Ovary (tissue), 9 donors: Measurements from ENCODE around the gene ARID3C. TPM values are rescaled to one million over a fixed set of nuclear protein-coding genes. Genes with fewer than 3 reads are reported as not detected.
A peak's percentile ranks its signal among the peaks of the same experiment; 100 is the strongest.

Experiments used
- DNase-seq, 5 donors: peaks; one replicate each; pipeline ENCODE4 v3.0.0-alpha.2; 2019 to 2020
- H3K27ac ChIP-seq, 2 donors: fragments of 200-600 bp; one replicate each; pipeline versions ENCODE4 v1.5.1 to v1.8.0; 2019 to 2022
- H3K27me3 ChIP-seq: fragments of 200-600 bp; one replicate; pipeline ENCODE4 v1.8.0; 2022
- H3K36me3 ChIP-seq: fragments of 200-600 bp; sonication (generic); one replicate; pipeline ENCODE4 v1.5.1; 2019
- H3K4me1 ChIP-seq: one replicate; pipeline ENCODE4 v1.8.1; 2013; ENCODE audit warnings: mild to moderate bottlenecking, moderate library complexity; ENCODE audit not compliant: insufficient read depth
- H3K4me3 ChIP-seq: fragments of 200-600 bp; sonication (generic); one replicate; pipeline ENCODE4 v1.5.1; 2017
- H3K9me3 ChIP-seq, 2 donors: fragments of 200-600 bp in 1 of 2; sonication (generic) in 1 of 2; one replicate each; pipeline versions ENCODE4 v1.5.1 to v1.8.1; 2013 to 2019; ENCODE audit warnings: mild to moderate bottlenecking in 1 of 2, moderate library complexity in 1 of 2
- EP300 ChIP-seq: sonication (generic); formaldehyde crosslinking; IDR thresholded peaks from one replicate; pipeline ENCODE4 v1.6.1; 2017; ENCODE audit warnings: antibody characterized with exemption
- POLR2A ChIP-seq: fragments of 450-650 bp; IDR thresholded peaks from one replicate; pipeline ENCODE4 v1.6.1; 2017; ENCODE audit warnings: antibody characterized with exemption, mild to moderate bottlenecking, moderate library complexity
- WGBS, 3 donors: extraction: QIAGEN DNeasy Blood & Tissue Kit in 1 of 3; methylation state at CpG; one replicate each; pipeline versions ENCODE4 v1.1.5 to v1.1.7; 2013 to 2017; 5-methylcytosine and 5-hydroxymethylcytosine counted together
- intact Hi-C, 4 donors: fragments of 100-400 bp; cut with DNase I; formaldehyde crosslinking; loops; one replicate each; pipeline versions ENCODE4 v1.11.0 to v1.15.1; 2022 to 2023
- polyA plus RNA-seq, 2 donors: library from polyadenylated mRNA; stranded (reverse); fragments of 200-250 nt in 1 of 2; fragments of 350-450 nt in 1 of 2; fragmentation: Illumina TruSeq in 1 of 2; extraction: RNeasy Lipid Tissue Mini Kit (QIAGEN cat#74804) in 1 of 2; gene quantifications; one replicate each; pipeline ENCODE4 v1.2.3, GENCODE V29; 2013 to 2014
- total RNA-seq, 7 donors: library from RNA; depleted of rRNA in 2 of 7; stranded (reverse); fragments of >200 nt in 2 of 7; fragmentation: NEBNext Ultra II Directional in 3 of 7; extraction: Animal tissue kit (Norgen Biotek cat#: 25700) in 3 of 7; gene quantifications; one replicate each; pipeline versions ENCODE4 v1.1.0 to v1.2.4, GENCODE V29; 2016 to 2023
- TF ChIP-seq, protein P1 (sequence below), 3 donors: fragments of 450-650 bp in 2 of 3; fragments of 200-600 bp in 1 of 3; IDR thresholded peaks; one replicate each; pipeline versions ENCODE4 v1.5.1 to v1.8.0; 2016 to 2022; ENCODE audit warnings: antibody characterized with exemption in 3 of 3, mild to moderate bottlenecking in 1 of 3
- donor health status: DM: no; HTN: no; CAD: no; lungs with moderate emphysema.
- donor health status: DM: no; HTN: no; CAD: no.
- donor health status: Bipolar disorder and iron deficiency.
- donor health status: DM: yes; HTN: yes; CAD: no.
- donor health status: DM: no; HTN: no; CAD: no.
- donor health status: DM: yes; HTN: yes; CAD: no.

The ARID3C gene
- total and polyA plus RNA-seq, 9 donors = 0.07 to 0.40 TPM; not detected in 7

DNA sequence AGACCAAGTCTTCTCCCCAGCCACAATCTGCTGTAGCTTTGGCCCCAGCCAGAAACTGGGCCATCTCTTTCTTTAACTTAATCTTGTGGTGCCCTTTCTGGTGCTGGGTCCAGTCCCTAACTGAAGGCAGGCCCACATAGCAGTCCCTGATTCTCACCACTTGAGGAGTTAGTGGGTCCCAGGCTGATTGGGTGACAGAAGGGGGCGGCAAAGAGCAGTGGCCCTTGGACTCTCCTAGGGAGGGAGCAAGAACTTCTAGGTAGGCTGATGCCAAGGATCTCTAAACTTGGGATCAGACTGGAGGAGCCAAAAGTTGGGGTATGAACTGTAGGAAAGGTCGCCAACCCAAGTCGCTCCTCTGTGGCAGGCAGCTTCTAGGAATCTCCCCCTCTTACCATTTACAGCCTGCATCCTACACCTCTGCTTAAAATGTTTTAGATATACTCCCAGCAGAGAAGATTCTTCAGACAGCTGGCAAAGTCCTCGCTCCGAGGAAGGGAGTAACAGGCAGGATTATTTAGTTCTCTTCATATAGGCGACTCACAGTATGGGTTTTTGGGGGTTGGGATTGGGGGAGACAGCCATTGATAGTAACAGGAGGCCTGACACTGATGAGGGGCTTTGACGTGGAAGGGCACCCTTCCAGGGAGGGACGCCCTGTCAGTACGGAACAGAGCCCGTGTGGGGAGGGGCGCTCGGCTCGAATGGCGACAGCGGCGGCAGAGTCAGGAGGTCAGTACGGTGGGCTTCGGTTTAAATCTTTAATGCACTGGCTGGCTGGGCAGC, 35.6 kb upstream of the ARID3C start:
- Histone ChIP-seq H3K4me3 (peak overlapping the region; percentile 81), H3K27ac (peak overlapping the region; percentile 59 to 94), H3K27me3 (no peaks in the 10 kb centered on the region), H3K9me3 (no peaks in the 10 kb centered on the region), H3K4me1 (peaks cover 4% of the 10 kb centered on the region), H3K36me3 (no peaks in the 10 kb centered on the region)
- TF ChIP-seq, protein P1, sequence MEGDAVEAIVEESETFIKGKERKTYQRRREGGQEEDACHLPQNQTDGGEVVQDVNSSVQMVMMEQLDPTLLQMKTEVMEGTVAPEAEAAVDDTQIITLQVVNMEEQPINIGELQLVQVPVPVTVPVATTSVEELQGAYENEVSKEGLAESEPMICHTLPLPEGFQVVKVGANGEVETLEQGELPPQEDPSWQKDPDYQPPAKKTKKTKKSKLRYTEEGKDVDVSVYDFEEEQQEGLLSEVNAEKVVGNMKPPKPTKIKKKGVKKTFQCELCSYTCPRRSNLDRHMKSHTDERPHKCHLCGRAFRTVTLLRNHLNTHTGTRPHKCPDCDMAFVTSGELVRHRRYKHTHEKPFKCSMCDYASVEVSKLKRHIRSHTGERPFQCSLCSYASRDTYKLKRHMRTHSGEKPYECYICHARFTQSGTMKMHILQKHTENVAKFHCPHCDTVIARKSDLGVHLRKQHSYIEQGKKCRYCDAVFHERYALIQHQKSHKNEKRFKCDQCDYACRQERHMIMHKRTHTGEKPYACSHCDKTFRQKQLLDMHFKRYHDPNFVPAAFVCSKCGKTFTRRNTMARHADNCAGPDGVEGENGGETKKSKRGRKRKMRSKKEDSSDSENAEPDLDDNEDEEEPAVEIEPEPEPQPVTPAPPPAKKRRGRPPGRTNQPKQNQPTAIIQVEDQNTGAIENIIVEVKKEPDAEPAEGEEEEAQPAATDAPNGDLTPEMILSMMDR (IDR thresholded peaks at IDR 0.05) = peak; percentile 36 to 62 (median 58)
- no peak for TF ChIP-seq POLR2A
- peak; percentile 70 to 83 (median 76) for DNase-seq
- 14 to 23% (median 18%) methylated on average over 18 of the region's 18 CpGs for WGBS, 3 donors
- intact Hi-C loops = loop anchor here in 1 of 4 donors (10.0 kb wide), 1 partner anchor 1500 kb away; the partner anchor contains the start of gene B4GALT1

DNA sequence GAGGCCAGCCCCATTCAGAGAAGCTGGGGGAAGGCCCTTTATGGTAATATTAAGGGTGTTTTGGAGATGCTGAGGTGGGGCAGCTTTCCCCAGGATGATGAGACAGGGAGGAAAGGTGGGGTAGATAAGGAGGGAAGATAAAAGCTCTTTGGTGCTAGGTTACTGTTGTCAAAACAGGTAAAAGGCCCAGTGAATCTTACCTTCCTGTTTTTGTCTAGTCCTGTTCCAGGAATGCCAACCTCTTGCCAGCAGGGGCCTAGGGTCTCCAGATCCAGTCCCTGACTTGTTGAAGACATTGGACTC, 34.4 kb upstream of the ARID3C start:
- no peaks in the 10 kb centered on the region for H3K9me3 ChIP-seq
- intact Hi-C loops = loop anchor here in 1 of 4 donors (10.0 kb wide), 1 partner anchor 1498 kb away; the partner anchor contains the start of gene B4GALT1
- no peaks in the 10 kb centered on the region for H3K36me3 ChIP-seq
- H3K27me3 ChIP-seq = no peaks in the 10 kb centered on the region
- H3K4me3 ChIP-seq = no peak overlapping the region
- H3K4me1 ChIP-seq = peaks cover 4% of the 10 kb centered on the region
- H3K27ac ChIP-seq = no peak overlapping the region
- no peak for DNase-seq
- TF ChIP-seq, protein P1 (IDR thresholded peaks at IDR 0.05) = no peak

DNA sequence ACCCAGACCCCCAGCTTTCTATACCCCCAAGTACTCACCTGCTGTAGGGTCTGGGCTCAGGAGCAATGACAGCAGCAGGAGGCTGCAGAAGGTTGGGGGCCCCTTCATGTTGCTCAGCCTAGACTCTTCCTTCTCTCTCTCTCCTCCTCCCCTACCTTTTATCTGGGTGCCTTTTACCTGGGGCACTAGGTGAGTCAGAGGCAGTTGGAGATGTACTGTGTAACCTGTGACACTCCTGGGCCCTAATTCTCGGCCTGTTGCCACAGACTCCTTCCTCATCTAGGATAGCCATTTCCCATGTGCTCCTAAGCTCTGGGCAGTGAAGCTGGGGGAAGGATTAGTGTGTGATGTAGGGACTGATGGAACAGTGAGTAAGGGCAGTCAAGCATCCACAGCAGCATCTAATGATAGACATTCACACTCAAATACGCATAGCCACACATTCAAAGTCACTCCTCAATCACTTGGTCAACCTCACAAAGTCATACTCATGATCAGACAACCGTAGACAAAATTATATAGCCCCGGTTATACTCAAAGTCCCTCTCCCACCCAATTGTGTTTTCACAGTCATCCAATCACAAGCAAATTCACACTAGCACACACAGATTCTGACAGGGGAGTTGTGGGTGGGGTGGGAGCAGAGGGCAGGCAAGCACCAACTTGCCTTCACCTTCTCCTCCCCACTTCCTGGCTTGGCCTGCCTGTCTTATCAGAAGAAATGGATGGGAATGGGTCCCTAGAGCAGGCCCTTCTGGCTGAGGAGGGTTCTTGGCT, 33.8 kb upstream of the ARID3C start, which contains the start of gene CCL27:
Gene CCL27, minus strand, starts transcription at position 132 of the 777 bp plus-strand sequence. Its CDS starts 24 bp downstream, at position 108.
- intact Hi-C loops = loop anchor here in 1 of 4 donors (10.0 kb wide), 1 partner anchor 1498 kb away; the partner anchor contains the start of gene B4GALT1
- Histone ChIP-seq H3K4me1 (peaks cover 4% of the 10 kb centered on the region), H3K36me3 (no peaks in the 10 kb centered on the region), H3K9me3 (no peaks in the 10 kb centered on the region), H3K27me3 (no peaks in the 10 kb centered on the region), H3K27ac (no peak within 1 kb of the TSS), H3K4me3 (no peak within 1 kb of the TSS)
- no peak for DNase-seq
- 79 to 85% (median 82%) methylated on average over 4 of the region's 4 CpGs for WGBS, 3 donors
- TF ChIP-seq EP300 (no peak), POLR2A (no peak)
- TF ChIP-seq, protein P1 (IDR thresholded peaks at IDR 0.05) = no peak

GRCh38 chr9:34659592-34660253, 30.9 kb upstream of the ARID3C start:
- TF ChIP-seq, protein P1 (IDR thresholded peaks at IDR 0.05) = no peak
- TF ChIP-seq EP300 (no peak), POLR2A (no peak)
- Histone ChIP-seq H3K4me3 (no peak overlapping the region), H3K36me3 (no peaks in the 10 kb centered on the region)

More at GRCh38 chr9:34659592-34660253, 30.9 kb upstream of the ARID3C start:
- peaks cover 6% of the 10 kb centered on the region for H3K4me1 ChIP-seq
- intact Hi-C loops = loop anchor here in 1 of 4 donors (10.0 kb wide), 1 partner anchor 1495 kb away; the partner anchor contains the start of gene B4GALT1
- no peaks in the 10 kb centered on the region for H3K27me3 ChIP-seq
- H3K27ac ChIP-seq = no peak overlapping the region
- no peaks in the 10 kb centered on the region for H3K9me3 ChIP-seq
- no peak for DNase-seq
- 86 to 91% (median 89%) methylated on average over 8 of the region's 8 CpGs for WGBS, 3 donors
